Stimulated activated memory B cell treated with anti-CD40 and anti-IgM and Interleukin-4, amounts not matched to agents 10 μg/mL and 1 μg/mL and 100 μg/mL, for 72 hours (primary cell): ENCODE results near the gene MSTN.
"Not testable (repeated sequence)": the region's sequence is repeated elsewhere in the genome, so short reads cannot be mapped to it uniquely, and the experiment has no call there.

Source experiments
- ATAC-seq: fragments of 150-1000 bp; cut with Tn5 transposase; 2 replicates; pipeline ENCODE4 v1.10.0; 2021
- H3K27ac Mint-ChIP-seq: one replicate; pipeline ENCODE4 v1.8.0; 2022; ENCODE audit warnings: mild to moderate bottlenecking, mixed read lengths
- H3K27me3 Mint-ChIP-seq: one replicate; pipeline ENCODE4 v1.8.0; 2022; ENCODE audit warnings: mixed read lengths
- H3K36me3 Mint-ChIP-seq: one replicate; pipeline ENCODE4 v1.8.0; 2022; ENCODE audit warnings: mixed read lengths
- H3K4me1 Mint-ChIP-seq: one replicate; pipeline ENCODE4 v1.8.0; 2022; ENCODE audit warnings: mixed read lengths
- H3K4me3 Mint-ChIP-seq: one replicate; pipeline ENCODE4 v1.8.0; 2022; ENCODE audit warnings: mild to moderate bottlenecking, moderate library complexity, mixed read lengths
- H3K9me3 Mint-ChIP-seq: one replicate; pipeline ENCODE4 v1.8.0; 2022; ENCODE audit warnings: mixed read lengths

Gene MSTN

GRCh38 chr2:190043441-190043840 is 19.1 kb downstream of the MSTN start:
- Mint-ChIP-seq H3K27me3 (peaks cover 31% of the 10 kb centered on the region), H3K4me3 (no peak overlapping the region), H3K9me3 (no peaks in the 10 kb centered on the region), H3K36me3 (no peaks in the 10 kb centered on the region), H3K4me1 (no peaks in the 10 kb centered on the region), H3K27ac (no peak overlapping the region)
- no peak for ATAC-seq

- Mint-ChIP-seq H3K27me3 (peaks cover 8% of the 10 kb centered on the region), H3K36me3 (no peaks in the 10 kb centered on the region), H3K4me3 (no peak overlapping the region), H3K27ac (no peak overlapping the region), H3K9me3 (no peaks in the 10 kb centered on the region), H3K4me1 (no peaks in the 10 kb centered on the region)
- ATAC-seq, result no peak
These were observed 26.5 kb downstream of the MSTN start for GRCh38 chr2:190036071-190036470.

GRCh38 chr2:190034417-190034816 is 28.1 kb downstream of the MSTN start:
- not testable (repeated sequence) for H3K4me1 Mint-ChIP-seq, H3K9me3 Mint-ChIP-seq, H3K36me3 Mint-ChIP-seq, H3K27ac Mint-ChIP-seq, ATAC-seq, H3K4me3 Mint-ChIP-seq
- H3K27me3 Mint-ChIP-seq, result peaks cover 17% of the 10 kb centered on the region

- Mint-ChIP-seq H3K27me3 (peaks cover 17% of the 10 kb centered on the region), H3K36me3 (no peaks in the 10 kb centered on the region), H3K4me1 (no peaks in the 10 kb centered on the region), H3K4me3 (no peak overlapping the region), H3K9me3 (no peaks in the 10 kb centered on the region), H3K27ac (no peak overlapping the region)
- no peak for ATAC-seq
These were observed 30.4 kb downstream of the MSTN start for GRCh38 chr2:190031969-190032618.

GRCh38 chr2:190023860-190024259 is 38.7 kb downstream of the MSTN start:
- Mint-ChIP-seq H3K9me3 (no peaks in the 10 kb centered on the region), H3K4me3 (no peak overlapping the region), H3K27ac (no peak overlapping the region), H3K36me3 (no peaks in the 10 kb centered on the region), H3K4me1 (no peaks in the 10 kb centered on the region), H3K27me3 (no peaks in the 10 kb centered on the region)
- no peak for ATAC-seq

GRCh38 chr2:190020720-190021119 is 41.8 kb downstream of the MSTN start:
- H3K36me3 Mint-ChIP-seq, result peaks cover 12% of the 10 kb centered on the region
- no peaks in the 10 kb centered on the region for H3K4me1 Mint-ChIP-seq
- no peak for ATAC-seq
- peaks cover 7% of the 10 kb centered on the region for H3K27me3 Mint-ChIP-seq
- H3K9me3 Mint-ChIP-seq, result peaks cover 16% of the 10 kb centered on the region
- no peak overlapping the region for H3K27ac Mint-ChIP-seq
- no peak overlapping the region for H3K4me3 Mint-ChIP-seq

GRCh38 chr2:190017837-190018236 is 44.7 kb downstream of the MSTN start:
- H3K4me1 Mint-ChIP-seq, result no peaks in the 10 kb centered on the region
- H3K27ac Mint-ChIP-seq, result no peak overlapping the region
- no peak overlapping the region for H3K4me3 Mint-ChIP-seq
- peaks cover 13% of the 10 kb centered on the region for H3K36me3 Mint-ChIP-seq
- peaks cover 10% of the 10 kb centered on the region for H3K27me3 Mint-ChIP-seq
- ATAC-seq, result no peak
- peaks cover 22% of the 10 kb centered on the region for H3K9me3 Mint-ChIP-seq

GRCh38 chr2:190015969-190016368 is 46.6 kb downstream of the MSTN start:
- H3K27ac Mint-ChIP-seq, result not testable (repeated sequence)

More at GRCh38 chr2:190015969-190016368, 46.6 kb downstream of the MSTN start:
- not testable (repeated sequence) for H3K4me1 Mint-ChIP-seq, H3K4me3 Mint-ChIP-seq, H3K27me3 Mint-ChIP-seq, ATAC-seq
- H3K36me3 Mint-ChIP-seq, result peaks cover 13% of the 10 kb centered on the region
- peaks cover 22% of the 10 kb centered on the region for H3K9me3 Mint-ChIP-seq
